Fibroblast of lung (primary cell): ENCODE measurements around the gene BTBD1.
"Not testable (repeated sequence)": the region's sequence is repeated elsewhere in the genome, so short reads cannot be mapped to it uniquely, and the experiment has no call there.

Experiments used
- CTCF ChIP-seq, 2 donors: IDR thresholded peaks in 1 of 2; conservative IDR thresholded peaks in 1 of 2; 1 replicate in 1 of 2; 2 replicates in 1 of 2; pipeline ENCODE4 v1.5.1; 2011 to 2012; ENCODE audit warnings: low read length in 2 of 2, control low read depth in 1 of 2, inconsistent platforms in 1 of 2, low read depth in 1 of 2, mild to moderate bottlenecking in 1 of 2
- EZH2 ChIP-seq: IDR thresholded peaks from 2 replicates; pipeline ENCODE4 v1.5.1; 2012; ENCODE audit warnings: low read length, control low read depth, mild to moderate bottlenecking; ENCODE audit errors: missing control alignments

- not testable (repeated sequence) for TF ChIP-seq CTCF (conservative IDR thresholded peaks at IDR 0.05 in 1 of 2, IDR thresholded peaks at IDR 0.05 in 1 of 2; ENCODE audit: low read depth in 1 of 2, low read length in 2 of 2); EZH2
Observed at GRCh38 chr15:83085461-83085860, 18.4 kb upstream of the BTBD1 start.
